Cardiac muscle cell (in vitro differentiated cells and primary cell): Measurements from ENCODE around the gene PCDHGB4. TPM values are rescaled to one million over a fixed set of nuclear protein-coding genes. Genes with fewer than 3 reads are reported as not detected.

Experiments
- DNase-seq, 2 donors: peaks; one replicate each; pipeline versions ENCODE4 v3.0.0 to v3.0.0-alpha.2; 2010 to 2017; ENCODE audit warnings: low read depth in 1 of 2, low spot score in 1 of 2
- H3K27ac ChIP-seq: fragments of 200-600 bp; sonication (generic); 2 replicates; pipeline ENCODE4 v1.5.1; 2016
- H3K27me3 ChIP-seq: fragments of 200-600 bp; sonication (generic); 2 replicates; pipeline ENCODE4 v1.6.0; 2016; ENCODE audit warnings: control low read depth
- H3K36me3 ChIP-seq: fragments of 200-600 bp; sonication (generic); 2 replicates; pipeline ENCODE4 v1.5.1; 2016; ENCODE audit warnings: control low read depth
- H3K4me1 ChIP-seq: fragments of 200-600 bp; sonication (generic); 2 replicates; pipeline ENCODE4 v1.8.1; 2017; ENCODE audit warnings: low read depth, mild to moderate bottlenecking, mixed run types
- H3K4me3 ChIP-seq: fragments of 200-600 bp; sonication (generic); 2 replicates; pipeline ENCODE4 v1.5.1; 2016; ENCODE audit warnings: mild to moderate bottlenecking
- H3K9me3 ChIP-seq: fragments of 200-600 bp; sonication (generic); 2 replicates; pipeline ENCODE4 v1.5.1; 2017; ENCODE audit warnings: low read depth, mild to moderate bottlenecking, control low read depth
- CTCF ChIP-seq: IDR thresholded peaks from 2 replicates; pipeline ENCODE4 v1.5.1; 2012; ENCODE audit warnings: low read depth, mild to moderate bottlenecking, low read length
- polyA plus RNA-seq: library from polyadenylated mRNA; unstranded; fragments of >200 nt; fragmentation: Nextera tagmentation; extraction: Ambion mirVana; gene quantifications from 2 replicates; pipeline ENCODE4 v1.2.1, GENCODE V29; 2016
- total RNA-seq: library from RNA; depleted of rRNA; stranded (reverse); fragments of >200 nt; gene quantifications from 2 replicates; pipeline ENCODE4 v1.2.3, GENCODE V29; 2016

Gene PCDHGB4
- total and polyA plus RNA-seq, 2 experiments from 2014 or later, result 12.5 to 17.4 TPM

DNA sequence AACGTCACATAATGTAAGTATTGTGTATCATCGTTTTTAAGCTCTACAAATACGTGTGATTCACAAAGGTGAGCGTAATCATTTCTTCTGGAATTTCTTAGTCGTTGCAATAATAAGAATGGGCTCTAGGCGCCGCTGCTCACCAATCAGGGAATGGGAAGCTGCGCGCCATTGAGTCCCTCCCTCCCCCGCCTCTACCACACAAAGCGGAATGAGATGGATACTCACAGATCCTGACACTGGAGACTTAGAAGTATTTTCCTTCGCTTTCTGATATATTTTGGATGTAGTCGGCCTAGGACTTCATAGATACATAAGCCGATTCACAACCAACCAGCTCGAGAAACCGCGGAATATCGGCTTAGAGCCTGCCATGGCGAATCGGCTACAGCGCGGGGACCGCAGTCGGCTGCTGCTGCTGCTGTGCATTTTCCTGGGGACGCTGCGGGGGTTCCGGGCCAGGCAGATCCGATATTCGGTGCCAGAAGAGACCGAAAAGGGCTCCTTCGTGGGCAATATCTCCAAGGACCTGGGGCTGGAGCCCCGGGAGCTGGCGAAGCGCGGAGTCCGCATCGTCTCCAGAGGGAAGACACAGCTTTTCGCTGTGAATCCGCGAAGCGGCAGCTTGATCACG lies 33.5 kb downstream of the PCDHGB4 start, which contains the start of gene PCDHGA11:
Gene PCDHGA11 (plus strand): TSS at position 197 of the 634 bp plus-strand sequence. CDS start 177 bp downstream, at position 374.
- H3K9me3 ChIP-seq, result peaks cover 23% of the 10 kb centered on the region
- H3K27ac ChIP-seq, result no peak within 1 kb of the TSS
- H3K36me3 ChIP-seq, result peaks cover 6% of the 10 kb centered on the region
- TF ChIP-seq CTCF, result peak; percentile 61
- H3K4me1 ChIP-seq, result no peaks in the 10 kb centered on the region
- H3K4me3 ChIP-seq, result no peak within 1 kb of the TSS
- DNase-seq, result peak in 1 of 2 donors; percentile 73
- no peaks in the 10 kb centered on the region for H3K27me3 ChIP-seq

DNA sequence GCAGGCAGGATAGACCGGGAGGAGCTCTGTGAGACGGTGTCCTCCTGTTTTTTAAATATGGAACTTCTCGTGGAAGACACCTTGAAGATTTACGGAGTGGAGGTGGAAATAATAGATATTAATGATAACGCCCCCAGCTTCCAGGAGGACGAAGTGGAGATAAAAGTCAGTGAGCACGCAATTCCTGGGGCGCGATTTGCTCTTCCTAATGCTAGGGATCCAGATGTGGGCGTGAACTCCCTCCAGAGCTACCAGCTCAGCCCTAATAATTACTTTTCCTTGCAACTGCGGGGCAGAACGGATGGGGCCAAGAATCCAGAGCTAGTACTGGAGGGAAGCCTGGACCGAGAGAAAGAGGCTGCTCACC lies 34.0 kb downstream of the PCDHGB4 start:
- H3K27ac ChIP-seq, result no peak overlapping the region
- no peaks in the 10 kb centered on the region for H3K27me3 ChIP-seq
- H3K9me3 ChIP-seq, result peaks cover 27% of the 10 kb centered on the region
- no peak for DNase-seq
- no peaks in the 10 kb centered on the region for H3K4me1 ChIP-seq
- peaks cover 6% of the 10 kb centered on the region for H3K36me3 ChIP-seq
- no peak overlapping the region for H3K4me3 ChIP-seq
- peak; percentile 3 for TF ChIP-seq CTCF

GRCh38 chr5:141422742-141423291 lies 35.3 kb downstream of the PCDHGB4 start:
- Histone ChIP-seq H3K36me3 (peaks cover 6% of the 10 kb centered on the region), H3K4me3 (no peak overlapping the region), H3K9me3 (peaks cover 27% of the 10 kb centered on the region)

GRCh38 chr5:141427783-141428426 lies 40.4 kb downstream of the PCDHGB4 start:
- H3K27me3 ChIP-seq, result no peaks in the 10 kb centered on the region
- H3K27ac ChIP-seq, result no peak overlapping the region
- H3K9me3 ChIP-seq, result peaks cover 9% of the 10 kb centered on the region
- no peaks in the 10 kb centered on the region for H3K36me3 ChIP-seq
- H3K4me3 ChIP-seq, result no peak overlapping the region
- H3K4me1 ChIP-seq, result no peaks in the 10 kb centered on the region
- no peak for DNase-seq
- TF ChIP-seq CTCF, result no peak

More at GRCh38 chr5:141422742-141423291, 35.3 kb downstream of the PCDHGB4 start:
- Histone ChIP-seq H3K27me3 (no peaks in the 10 kb centered on the region), H3K27ac (no peak overlapping the region), H3K4me1 (no peaks in the 10 kb centered on the region)
- no peak for TF ChIP-seq CTCF
- no peak for DNase-seq

DNA sequence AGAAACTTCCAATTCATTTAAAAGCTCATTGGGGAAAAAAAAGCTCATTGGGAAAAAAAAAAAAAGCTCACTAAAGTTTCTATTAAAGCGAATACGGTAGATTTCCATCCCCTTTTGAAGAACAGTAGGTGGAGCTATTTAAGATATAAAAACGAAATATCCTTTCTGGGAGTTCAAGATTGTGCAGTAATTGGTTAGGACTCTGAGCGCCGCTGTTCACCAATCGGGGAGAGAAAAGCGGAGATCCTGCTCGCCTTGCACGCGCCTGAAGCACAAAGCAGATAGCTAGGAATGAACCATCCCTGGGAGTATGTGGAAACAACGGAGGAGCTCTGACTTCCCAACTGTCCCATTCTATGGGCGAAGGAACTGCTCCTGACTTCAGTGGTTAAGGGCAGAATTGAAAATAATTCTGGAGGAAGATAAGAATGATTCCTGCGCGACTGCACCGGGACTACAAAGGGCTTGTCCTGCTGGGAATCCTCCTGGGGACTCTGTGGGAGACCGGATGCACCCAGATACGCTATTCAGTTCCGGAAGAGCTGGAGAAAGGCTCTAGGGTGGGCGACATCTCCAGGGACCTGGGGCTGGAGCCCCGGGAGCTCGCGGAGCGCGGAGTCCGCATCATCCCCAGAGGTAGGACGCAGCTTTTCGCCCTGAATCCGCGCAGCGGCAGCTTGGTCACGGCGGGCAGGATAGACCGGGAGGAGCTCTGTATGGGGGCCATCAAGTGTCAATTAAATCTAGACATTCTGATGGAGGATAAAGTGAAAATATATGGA lies 43.0 kb downstream of the PCDHGB4 start, which contains the start of gene PCDHGA12:
Gene PCDHGA12 (plus strand): TSS at position 176 of the 782 bp plus-strand sequence. CDS start 253 bp downstream, at position 429.
- Histone ChIP-seq H3K27ac (no peak within 1 kb of the TSS), H3K36me3 (no peaks in the 10 kb centered on the region), H3K27me3 (no peaks in the 10 kb centered on the region), H3K4me1 (no peaks in the 10 kb centered on the region), H3K9me3 (peaks cover 9% of the 10 kb centered on the region), H3K4me3 (no peak within 1 kb of the TSS)
- peak; percentile 72 for TF ChIP-seq CTCF
- DNase-seq, result peak in 1 of 2 donors; percentile 95
